ENCODE results near the gene TSEN15. TPM values are rescaled to one million over a fixed set of nuclear protein-coding genes. Genes with fewer than 3 reads are reported as not detected.
A peak's percentile ranks its signal among the peaks of the same experiment; 100 is the strongest.
"Not testable (repeated sequence)": the region's sequence is repeated elsewhere in the genome, so short reads cannot be mapped to it uniquely, and the experiment has no call there.

TSEN15 gene
- total RNA-seq, 1 experiment from 2014 or later = 81.1 TPM

DNA sequence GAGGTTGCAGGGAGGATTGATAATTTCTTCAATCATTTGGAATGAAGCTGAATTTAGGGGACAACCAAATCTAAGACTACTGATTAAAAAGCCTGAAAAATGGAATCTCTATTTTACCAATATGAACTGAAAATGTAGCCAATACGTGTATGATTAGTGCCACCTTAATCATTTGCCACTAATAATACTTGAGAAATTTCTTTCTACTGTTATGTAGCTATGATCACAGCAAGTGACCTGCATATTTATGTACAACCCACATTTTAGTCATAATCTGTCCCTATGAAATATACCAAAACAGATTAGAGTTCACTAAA, 20.5 kb upstream of the TSEN15 start:
- no peak for DNase-seq (ENCODE audit: low read depth)

- DNase-seq (ENCODE audit: low read depth) = no peak
These were observed 20.0 kb upstream of the TSEN15 start for GRCh38 chr1:184031409-184032107.

DNA sequence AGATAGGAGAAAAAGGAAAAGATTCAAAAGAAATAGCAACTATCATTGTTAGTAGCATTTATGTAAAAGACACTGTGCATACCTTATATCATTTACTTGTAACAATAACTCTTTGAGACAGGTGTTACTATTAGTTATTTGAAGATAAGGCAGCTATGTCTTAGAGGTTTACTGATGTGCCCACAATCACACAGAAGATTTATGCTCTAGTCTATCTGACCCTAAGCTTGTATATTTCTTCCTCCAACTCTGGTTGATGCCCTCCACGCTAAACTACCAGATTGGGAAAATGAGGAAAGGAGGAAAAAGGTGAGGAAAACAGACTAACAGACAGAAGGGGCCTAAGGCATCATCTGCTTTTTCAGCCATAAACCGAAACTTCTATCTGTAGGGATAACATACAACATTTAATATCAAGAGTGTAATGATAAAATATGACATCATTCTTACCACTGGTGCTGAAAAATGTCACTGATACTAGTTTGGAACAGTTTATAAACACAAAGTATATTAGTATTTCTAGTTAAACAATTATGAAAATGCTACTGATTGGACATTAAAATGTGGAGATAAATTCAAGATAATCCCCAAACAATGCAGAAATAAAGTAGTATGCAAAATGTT, 19.1 kb upstream of the TSEN15 start:
- no peak for DNase-seq (ENCODE audit: low read depth)

GRCh38 chr1:184032930-184033418, 18.6 kb upstream of the TSEN15 start:
- no peak for DNase-seq (ENCODE audit: low read depth)

DNA sequence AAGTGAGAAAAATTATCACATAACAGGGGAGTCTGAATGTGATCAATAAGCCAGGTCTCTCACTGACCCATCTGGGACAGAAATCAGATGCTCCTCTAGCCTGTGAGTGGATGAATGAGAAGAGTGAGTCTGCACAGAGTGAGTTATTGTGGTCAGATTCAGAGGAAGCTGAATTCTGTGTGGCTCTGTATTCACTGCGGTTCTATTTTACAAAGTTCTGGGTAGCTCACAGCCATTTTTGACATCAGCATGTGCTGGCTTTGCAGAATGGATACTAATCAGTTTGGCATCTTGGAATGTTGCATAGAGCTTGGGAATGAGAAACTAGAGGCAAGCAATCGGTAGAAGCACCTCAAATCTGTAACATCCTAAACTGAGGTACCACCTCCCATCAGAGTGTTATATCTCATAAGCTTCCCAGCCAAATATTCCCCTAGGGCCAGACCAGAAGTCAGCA, 17.8 kb upstream of the TSEN15 start:
- peak; percentile 74 for DNase-seq (ENCODE audit: low read depth)

DNA sequence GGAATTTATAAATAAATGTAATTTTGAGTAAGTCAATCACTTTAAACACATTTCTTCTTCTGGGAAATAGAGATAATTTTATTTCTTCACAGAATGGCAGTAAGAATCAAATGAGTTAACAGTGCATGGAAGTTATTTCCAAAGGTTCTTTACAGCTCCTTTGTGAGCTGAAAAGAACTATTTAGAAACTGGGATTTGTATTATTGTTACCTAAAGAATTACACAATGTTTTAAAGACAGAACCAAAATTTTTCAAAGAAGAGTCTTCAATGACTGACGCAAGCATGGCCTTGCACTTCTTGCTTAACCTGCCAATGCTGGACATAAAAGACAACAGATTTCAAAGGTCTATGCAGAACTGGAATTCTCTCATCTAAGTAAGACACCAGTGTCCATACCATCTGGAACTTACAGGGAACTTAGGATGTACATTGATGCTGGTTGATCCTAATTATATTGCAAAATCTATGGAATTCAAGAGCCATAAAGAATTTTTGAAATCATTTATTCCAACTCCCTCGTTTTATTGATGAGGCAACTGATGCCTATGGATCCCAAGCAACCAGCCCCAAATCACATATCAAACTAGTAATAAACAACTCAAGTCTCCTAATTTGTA, 16.7 kb upstream of the TSEN15 start:
- DNase-seq (ENCODE audit: low read depth) = no peak

DNA sequence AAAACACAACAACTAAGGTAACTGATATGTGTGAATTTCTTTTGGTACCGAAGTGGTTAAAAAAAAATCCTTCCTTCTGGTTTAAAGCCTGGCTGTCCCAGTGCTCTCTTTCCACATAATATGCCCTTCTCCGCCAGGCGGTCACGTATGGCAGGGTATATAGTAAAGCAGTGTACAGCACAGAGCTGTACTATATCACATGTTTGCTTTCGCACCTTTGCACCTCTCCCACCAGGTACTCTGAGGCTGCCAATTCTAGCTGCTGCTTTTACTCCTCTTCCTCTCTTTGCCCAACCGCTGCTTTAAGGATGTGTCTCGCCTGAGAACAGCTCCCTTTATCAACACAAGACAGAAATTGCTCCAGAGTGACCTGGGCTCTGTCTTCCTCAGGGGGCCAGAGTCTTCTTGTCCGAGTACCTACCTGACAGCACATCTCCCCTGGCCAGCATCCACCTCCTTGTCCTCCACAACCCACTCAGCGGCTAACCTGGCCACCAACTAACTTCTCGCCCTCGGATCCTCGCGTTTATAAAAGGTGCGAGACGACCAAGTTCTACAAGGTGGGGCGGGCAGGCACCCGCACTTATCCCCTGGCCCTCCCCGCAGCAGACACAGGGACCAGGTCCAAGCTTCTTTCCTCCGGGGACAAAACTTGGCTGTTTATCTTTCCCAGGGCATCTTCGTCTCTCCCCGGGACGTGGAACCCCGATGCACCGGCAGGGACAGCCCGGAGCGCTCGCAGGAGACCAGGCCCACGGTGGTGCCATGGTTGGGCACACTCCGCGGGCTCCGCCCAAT, 15.6 kb upstream of the TSEN15 start:
- no peak for DNase-seq (ENCODE audit: low read depth)

DNA sequence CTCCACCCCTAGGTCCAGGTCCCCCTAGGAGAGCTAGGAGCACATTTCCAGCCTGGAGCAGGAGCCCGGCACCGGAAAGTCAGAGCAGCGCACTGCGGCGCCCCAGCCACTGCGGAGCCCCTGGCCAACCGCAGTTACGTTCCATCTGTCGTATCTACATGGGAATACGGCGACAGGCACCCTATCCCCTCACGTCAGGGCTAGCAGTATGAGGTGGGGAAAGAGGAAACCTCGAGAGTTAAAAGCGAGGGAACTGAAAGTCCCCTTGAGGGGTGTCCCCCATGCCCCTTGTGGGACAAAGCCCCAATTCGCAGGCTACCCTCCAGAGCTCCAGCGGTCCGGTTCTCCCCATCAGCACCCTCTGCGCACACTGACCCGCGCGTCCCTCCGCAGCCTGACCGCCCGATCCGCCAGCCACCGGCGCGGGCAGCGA, 15.0 kb upstream of the TSEN15 start:
- DNase-seq (ENCODE audit: low read depth) = no peak

DNA sequence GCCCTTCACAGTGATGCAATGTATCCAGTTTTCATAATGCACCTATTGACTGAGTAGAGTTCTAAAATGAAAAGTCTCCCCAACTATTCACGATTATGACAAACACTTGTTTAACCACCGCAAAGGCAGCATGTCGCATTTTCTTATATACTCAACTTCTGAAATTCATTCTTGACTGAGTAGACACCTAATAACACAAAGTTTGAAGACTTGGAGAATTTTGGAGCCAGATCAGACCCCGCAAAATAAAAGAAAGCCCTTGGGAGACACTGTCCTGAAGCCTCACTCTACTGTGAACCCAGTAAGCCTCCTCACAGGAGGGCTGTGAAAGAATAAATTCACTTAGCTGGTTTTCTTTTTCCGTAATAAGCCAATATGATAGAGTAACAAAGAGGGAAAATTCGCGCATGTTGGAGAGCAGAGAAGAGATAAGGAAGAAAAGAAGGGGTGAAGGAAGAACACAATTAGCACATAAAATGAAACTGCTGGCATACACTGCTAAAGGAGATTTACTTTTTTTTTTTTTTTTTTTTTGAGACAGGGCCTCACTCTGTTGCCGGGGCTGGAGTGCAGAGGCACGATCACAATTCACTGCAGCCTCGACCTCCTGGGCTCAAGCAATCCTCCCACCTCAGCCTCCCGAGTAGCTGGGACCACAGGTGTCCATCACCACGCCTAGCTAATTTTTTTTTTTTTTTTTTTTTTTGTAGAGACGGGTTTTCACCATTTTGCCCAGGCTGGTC, 13.5 kb upstream of the TSEN15 start:
- DNase-seq (ENCODE audit: low read depth) = no peak

GRCh38 chr1:184039126-184039525, 12.4 kb upstream of the TSEN15 start:
- DNase-seq (ENCODE audit: low read depth) = no peak

DNA sequence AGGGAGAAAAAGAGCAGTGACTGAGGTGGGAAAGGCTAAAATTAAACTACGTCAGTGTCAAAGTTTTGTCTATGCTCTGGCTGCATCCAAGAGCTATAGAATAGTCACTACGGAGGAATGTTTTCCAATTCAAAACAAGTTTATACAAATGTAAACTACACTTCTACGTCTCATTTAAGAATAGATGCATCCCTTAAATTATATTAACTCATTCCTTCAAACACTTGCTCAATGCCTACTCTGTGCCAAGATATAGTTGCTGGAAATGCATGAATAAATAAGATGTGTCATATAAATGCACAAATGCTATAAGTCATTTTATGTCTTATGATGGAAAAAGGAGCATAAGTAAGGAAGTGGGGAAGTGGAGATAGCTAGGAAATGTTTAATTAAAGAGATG, 9.8 kb upstream of the TSEN15 start:
- DNase-seq (ENCODE audit: low read depth) = no peak

- DNase-seq (ENCODE audit: low read depth) = not testable (repeated sequence)
These were observed 8.2 kb upstream of the TSEN15 start for GRCh38 chr1:184043315-184043714.

- no peak for DNase-seq (ENCODE audit: low read depth)
These were observed 6.7 kb upstream of the TSEN15 start for GRCh38 chr1:184044603-184045376.

DNA sequence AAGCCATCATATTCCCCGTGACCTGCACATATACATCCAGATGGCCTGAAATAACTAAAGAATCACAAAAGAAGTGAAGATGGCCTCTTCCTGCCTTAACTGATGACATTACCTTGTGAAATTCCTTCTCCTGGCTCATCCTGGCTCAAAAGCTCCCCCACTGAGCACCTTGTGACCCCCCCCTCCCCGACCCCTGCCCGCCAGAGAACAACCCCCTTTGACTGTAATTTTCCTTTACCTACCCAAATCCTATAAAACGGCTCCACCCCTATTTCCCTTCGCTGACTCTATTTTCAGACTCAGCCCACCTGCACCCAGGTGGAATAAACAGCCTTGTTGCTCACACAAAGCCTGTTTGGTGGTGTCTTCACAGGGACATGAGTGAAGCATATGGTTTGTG, 4.0 kb upstream of the TSEN15 start:
- DNase-seq (ENCODE audit: low read depth) = not testable (repeated sequence)

- no peak for DNase-seq (ENCODE audit: low read depth)
These were observed 2.8 kb upstream of the TSEN15 start for GRCh38 chr1:184048561-184049240.

DNA sequence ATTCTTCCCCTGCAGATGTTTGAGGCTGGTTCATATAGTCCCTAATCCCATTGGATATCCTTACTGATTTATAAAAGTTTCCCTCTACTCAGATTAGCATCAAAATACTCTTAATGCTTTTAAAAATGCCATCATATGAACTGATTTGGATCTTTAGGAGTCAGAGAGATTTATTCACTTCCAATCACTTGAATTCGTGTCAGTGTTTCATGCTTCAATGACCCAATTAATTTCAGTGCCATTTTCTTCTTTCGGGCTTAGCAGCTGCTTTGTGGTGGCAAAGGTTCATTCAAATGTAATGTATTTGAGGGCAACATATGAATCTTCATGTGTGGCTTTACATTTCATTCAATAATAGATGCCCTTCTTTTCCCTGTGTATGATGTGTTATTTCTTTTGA, 2.2 kb upstream of the TSEN15 start:
- no peak for DNase-seq (ENCODE audit: low read depth)

DNA sequence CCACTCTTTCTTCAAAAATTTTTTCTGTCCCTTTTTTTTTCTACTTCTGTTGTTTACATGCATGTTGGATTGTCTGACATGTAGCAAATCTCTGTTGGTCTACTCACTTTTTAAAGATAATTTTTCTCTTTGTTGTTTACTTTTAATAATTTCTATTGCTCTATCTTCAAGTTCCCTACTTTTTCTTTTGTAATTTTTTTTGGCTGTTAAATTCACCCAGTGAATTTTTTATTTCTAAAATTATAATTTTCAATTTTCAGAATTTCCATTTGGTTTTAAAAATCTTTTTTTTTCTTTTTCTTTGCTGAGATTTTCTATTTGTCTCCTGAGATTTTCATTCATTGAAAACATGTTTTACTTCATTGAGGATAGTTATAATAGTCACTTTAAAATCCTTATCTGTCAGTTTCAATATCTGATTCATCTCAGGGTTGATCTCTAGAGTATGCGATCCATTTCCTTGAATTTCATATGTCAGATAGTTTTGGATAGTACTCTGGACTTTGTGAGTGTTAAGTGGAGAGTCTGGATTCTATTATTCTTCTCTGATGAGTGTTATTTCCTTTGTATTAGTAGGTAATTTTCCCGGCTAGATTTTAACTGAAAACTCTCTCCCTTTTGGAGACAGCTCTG, 1.6 kb upstream of the TSEN15 start:
- no peak for DNase-seq (ENCODE audit: low read depth)

- DNase-seq (ENCODE audit: low read depth) = no peak
These were observed 894 bp upstream of the TSEN15 start for GRCh38 chr1:184050636-184051035.

GRCh38 chr1:184051138-184051484, 419 bp upstream of the TSEN15 start:
- DNase-seq (ENCODE audit: low read depth) = no peak
